K562 (cell line): ENCODE measurements around the gene ZNF502. TPM values are rescaled to one million over a fixed set of nuclear protein-coding genes. Genes with fewer than 3 reads are reported as not detected.

Source experiments
- CHCHD3 ChIP-seq: fragments of 250-450 bp; sonication (Bioruptor Pico); IDR thresholded peaks from 2 replicates; pipeline ENCODE4 v2.1.2; 2022; ENCODE audit warnings: mild to moderate bottlenecking
- E2F3 ChIP-seq: fragments of 250-450 bp; sonication (Bioruptor Pico); IDR thresholded peaks from 2 replicates; pipeline ENCODE4 v1.4.0; 2020; ENCODE audit warnings: mild to moderate bottlenecking
- NFIX ChIP-seq: fragments of 250-450 bp; sonication (Bioruptor Pico); IDR thresholded peaks from 2 replicates; pipeline ENCODE4 v1.4.0; 2020; ENCODE audit warnings: low read depth, mild to moderate bottlenecking, moderate library complexity
- NRF1 ChIP-seq, 2 experiments: fragments of 450-650 bp; IDR thresholded peaks in 1 of 2; conservative IDR thresholded peaks in 1 of 2; 2 replicates each; pipeline ENCODE4 v1.6.1; 2014; ENCODE audit warnings: mild to moderate bottlenecking in 2 of 2
- POLR2G ChIP-seq: fragments of 200-400 bp; formaldehyde crosslinking; IDR thresholded peaks from 2 replicates; pipeline ENCODE4 v1.6.1; 2017; ENCODE audit warnings: low read depth, mild to moderate bottlenecking, antibody characterized with exemption, low read length, moderate library complexity
- RBFOX2 ChIP-seq: fragments of 200-400 bp; formaldehyde crosslinking; IDR thresholded peaks from 2 replicates; pipeline ENCODE4 v1.6.1; 2017; ENCODE audit warnings: low read depth, mild to moderate bottlenecking, low read length, moderate library complexity
- RBM17 ChIP-seq: fragments of 200-400 bp; formaldehyde crosslinking; IDR thresholded peaks from 2 replicates; pipeline ENCODE4 v1.6.1; 2017; ENCODE audit warnings: low read depth, mild to moderate bottlenecking, low read length, borderline replicate concordance
- RBM25 ChIP-seq: fragments of 200-400 bp; formaldehyde crosslinking; IDR thresholded peaks from 2 replicates; pipeline ENCODE4 v1.6.1; 2018; ENCODE audit warnings: low read length, low read depth, moderate library complexity; ENCODE audit not compliant: severe bottlenecking
- RFX5 ChIP-seq: IDR thresholded peaks from 2 replicates; pipeline ENCODE4 v1.6.1; 2011; ENCODE audit warnings: low read depth, mild to moderate bottlenecking, improper control_type of control experiment, low read length
- RFX7 ChIP-seq: fragments of 250-450 bp; sonication (Bioruptor Pico); IDR thresholded peaks from 2 replicates; pipeline ENCODE4 v1.5.1; 2021; ENCODE audit warnings: mild to moderate bottlenecking
- RNF2 ChIP-seq: sonication (generic); IDR thresholded peaks from 2 replicates; pipeline ENCODE4 v1.6.1; 2016
- STAG1 ChIP-seq: sonication (generic); formaldehyde crosslinking; IDR thresholded peaks from 2 replicates; pipeline ENCODE4 v1.5.0; 2020; ENCODE audit warnings: missing genetic modification reagents, borderline replicate concordance
- TAF9B ChIP-seq: fragments of 450-650 bp; IDR thresholded peaks from 2 replicates; pipeline ENCODE4 v1.6.1; 2018; ENCODE audit warnings: mild to moderate bottlenecking; ENCODE audit not compliant: partially characterized antibody
- ZBED1 ChIP-seq: IDR thresholded peaks from 2 replicates; pipeline ENCODE4 v1.6.1; 2014
- ZZZ3 ChIP-seq: fragments of 450-650 bp; IDR thresholded peaks from 2 replicates; pipeline ENCODE4 v1.6.1; 2016; ENCODE audit warnings: antibody characterized with exemption, mild to moderate bottlenecking, moderate library complexity
- polyA plus RNA-seq, 8 experiments: library from polyadenylated mRNA; depleted of rRNA in 4 of 8; stranded (reverse) in 5 of 8; unstranded in 3 of 8; fragments of >200 nt; fragmentation: Nextera tagmentation in 2 of 8; fragmentation: Illumina TruSeq in 1 of 8; extraction: Ambion mirVana in 2 of 8; extraction: Trizol in 1 of 8; gene quantifications; 2 replicates each; pipeline versions ENCODE4 v1.2.1 to v1.2.3, GENCODE V29; 2011 to 2014; ENCODE audit warnings: inconsistent platforms in 1 of 8, missing spikeins in 1 of 8
- total RNA-seq, 7 experiments: library from RNA; depleted of rRNA in 6 of 7; stranded (reverse); fragments of >200 nt in 6 of 7; fragmentation: Illumina TruSeq in 2 of 7; extraction: Trizol in 2 of 7; gene quantifications; 2 replicates each; pipeline versions ENCODE4 v1.2.1 to v1.2.3, GENCODE V29; 2011 to 2021; ENCODE audit warnings: low replicate concordance in 1 of 7
- TF ChIP-seq, protein P1 (sequence below): sonication (generic); formaldehyde crosslinking; IDR thresholded peaks from 2 replicates; pipeline ENCODE4 v1.8.0; 2023; ENCODE audit warnings: missing genetic modification reagents, mild to moderate bottlenecking, borderline replicate concordance
- TF ChIP-seq, protein P2 (sequence below), 3 experiments: fragments of 200-800 bp in 1 of 3; fragments of 250-450 bp in 1 of 3; fragments of 450-650 bp in 1 of 3; sonication (Bioruptor Pico) in 1 of 3; sonication (Bioruptor generic) in 1 of 3; formaldehyde crosslinking in 1 of 3; IDR thresholded peaks; 2 replicates each; pipeline versions ENCODE4 v1.6.1 to v1.8.0; 2016 to 2022; ENCODE audit warnings: mild to moderate bottlenecking in 2 of 3, missing genetic modification characterization in 2 of 3, missing compliant biosample characterization in 1 of 3, moderate library complexity in 1 of 3
- TF ChIP-seq, protein P3 (sequence below): fragments of 450-650 bp; IDR thresholded peaks from 2 replicates; pipeline ENCODE4 v1.6.1; 2014; ENCODE audit warnings: low read depth, mild to moderate bottlenecking, moderate library complexity, borderline replicate concordance

The ZNF502 gene
- total and polyA plus RNA-seq, 9 of the 15 experiments (the other 6 are each of a cell fraction or from before 2014, with no cell fraction given) = 0.38 to 0.98 (median 0.67) TPM

DNA sequence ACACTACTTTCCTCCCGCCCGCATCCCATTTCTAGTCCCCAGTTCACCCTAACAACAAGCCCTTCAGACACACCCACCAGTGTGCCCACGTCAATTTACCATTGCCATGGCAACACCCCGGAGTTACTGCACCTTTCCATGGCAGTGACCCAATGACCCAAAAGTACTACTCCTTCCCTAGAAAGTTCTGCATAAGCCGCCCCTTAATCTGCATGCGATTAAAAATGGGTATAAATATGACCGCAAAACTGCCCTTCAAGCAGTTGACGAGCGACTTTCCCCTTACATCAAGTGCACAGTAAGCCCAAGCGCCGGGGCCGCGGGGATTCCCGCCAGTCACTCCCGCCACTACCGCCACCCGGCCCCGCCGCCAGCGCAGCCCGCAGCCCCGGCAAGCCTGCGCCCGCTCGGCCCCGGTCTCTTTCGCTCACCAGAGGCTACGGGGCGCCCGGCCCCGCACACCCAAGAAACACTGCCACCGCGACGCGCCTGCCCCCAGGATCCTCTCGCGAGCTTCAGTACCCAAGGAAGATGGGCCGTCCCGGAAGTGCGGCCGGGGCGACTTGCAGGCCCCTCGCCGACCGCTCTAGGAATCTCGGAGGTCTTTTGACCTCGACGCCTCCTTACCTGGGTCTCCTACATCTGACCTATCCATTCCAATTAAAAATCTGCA, 27.2 kb upstream of the ZNF502 start (continued):
- TF ChIP-seq, protein P1, sequence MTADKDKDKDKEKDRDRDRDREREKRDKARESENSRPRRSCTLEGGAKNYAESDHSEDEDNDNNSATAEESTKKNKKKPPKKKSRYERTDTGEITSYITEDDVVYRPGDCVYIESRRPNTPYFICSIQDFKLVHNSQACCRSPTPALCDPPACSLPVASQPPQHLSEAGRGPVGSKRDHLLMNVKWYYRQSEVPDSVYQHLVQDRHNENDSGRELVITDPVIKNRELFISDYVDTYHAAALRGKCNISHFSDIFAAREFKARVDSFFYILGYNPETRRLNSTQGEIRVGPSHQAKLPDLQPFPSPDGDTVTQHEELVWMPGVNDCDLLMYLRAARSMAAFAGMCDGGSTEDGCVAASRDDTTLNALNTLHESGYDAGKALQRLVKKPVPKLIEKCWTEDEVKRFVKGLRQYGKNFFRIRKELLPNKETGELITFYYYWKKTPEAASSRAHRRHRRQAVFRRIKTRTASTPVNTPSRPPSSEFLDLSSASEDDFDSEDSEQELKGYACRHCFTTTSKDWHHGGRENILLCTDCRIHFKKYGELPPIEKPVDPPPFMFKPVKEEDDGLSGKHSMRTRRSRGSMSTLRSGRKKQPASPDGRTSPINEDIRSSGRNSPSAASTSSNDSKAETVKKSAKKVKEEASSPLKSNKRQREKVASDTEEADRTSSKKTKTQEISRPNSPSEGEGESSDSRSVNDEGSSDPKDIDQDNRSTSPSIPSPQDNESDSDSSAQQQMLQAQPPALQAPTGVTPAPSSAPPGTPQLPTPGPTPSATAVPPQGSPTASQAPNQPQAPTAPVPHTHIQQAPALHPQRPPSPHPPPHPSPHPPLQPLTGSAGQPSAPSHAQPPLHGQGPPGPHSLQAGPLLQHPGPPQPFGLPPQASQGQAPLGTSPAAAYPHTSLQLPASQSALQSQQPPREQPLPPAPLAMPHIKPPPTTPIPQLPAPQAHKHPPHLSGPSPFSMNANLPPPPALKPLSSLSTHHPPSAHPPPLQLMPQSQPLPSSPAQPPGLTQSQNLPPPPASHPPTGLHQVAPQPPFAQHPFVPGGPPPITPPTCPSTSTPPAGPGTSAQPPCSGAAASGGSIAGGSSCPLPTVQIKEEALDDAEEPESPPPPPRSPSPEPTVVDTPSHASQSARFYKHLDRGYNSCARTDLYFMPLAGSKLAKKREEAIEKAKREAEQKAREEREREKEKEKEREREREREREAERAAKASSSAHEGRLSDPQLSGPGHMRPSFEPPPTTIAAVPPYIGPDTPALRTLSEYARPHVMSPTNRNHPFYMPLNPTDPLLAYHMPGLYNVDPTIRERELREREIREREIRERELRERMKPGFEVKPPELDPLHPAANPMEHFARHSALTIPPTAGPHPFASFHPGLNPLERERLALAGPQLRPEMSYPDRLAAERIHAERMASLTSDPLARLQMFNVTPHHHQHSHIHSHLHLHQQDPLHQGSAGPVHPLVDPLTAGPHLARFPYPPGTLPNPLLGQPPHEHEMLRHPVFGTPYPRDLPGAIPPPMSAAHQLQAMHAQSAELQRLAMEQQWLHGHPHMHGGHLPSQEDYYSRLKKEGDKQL (CRISPR knock-in tag) = no peak
- TF ChIP-seq NFIX (CRISPR knock-in tag) = no peak
- 0 out of 2 replicates have a peak, but pooled peaks have one; percentile 16 for TF ChIP-seq RNF2
- no peak for TF ChIP-seq CHCHD3 (CRISPR knock-in tag)
- no peak for TF ChIP-seq STAG1
- TF ChIP-seq RFX5 = no peak
- TF ChIP-seq RFX7 (CRISPR knock-in tag) = no peak
- TF ChIP-seq, protein P2, sequence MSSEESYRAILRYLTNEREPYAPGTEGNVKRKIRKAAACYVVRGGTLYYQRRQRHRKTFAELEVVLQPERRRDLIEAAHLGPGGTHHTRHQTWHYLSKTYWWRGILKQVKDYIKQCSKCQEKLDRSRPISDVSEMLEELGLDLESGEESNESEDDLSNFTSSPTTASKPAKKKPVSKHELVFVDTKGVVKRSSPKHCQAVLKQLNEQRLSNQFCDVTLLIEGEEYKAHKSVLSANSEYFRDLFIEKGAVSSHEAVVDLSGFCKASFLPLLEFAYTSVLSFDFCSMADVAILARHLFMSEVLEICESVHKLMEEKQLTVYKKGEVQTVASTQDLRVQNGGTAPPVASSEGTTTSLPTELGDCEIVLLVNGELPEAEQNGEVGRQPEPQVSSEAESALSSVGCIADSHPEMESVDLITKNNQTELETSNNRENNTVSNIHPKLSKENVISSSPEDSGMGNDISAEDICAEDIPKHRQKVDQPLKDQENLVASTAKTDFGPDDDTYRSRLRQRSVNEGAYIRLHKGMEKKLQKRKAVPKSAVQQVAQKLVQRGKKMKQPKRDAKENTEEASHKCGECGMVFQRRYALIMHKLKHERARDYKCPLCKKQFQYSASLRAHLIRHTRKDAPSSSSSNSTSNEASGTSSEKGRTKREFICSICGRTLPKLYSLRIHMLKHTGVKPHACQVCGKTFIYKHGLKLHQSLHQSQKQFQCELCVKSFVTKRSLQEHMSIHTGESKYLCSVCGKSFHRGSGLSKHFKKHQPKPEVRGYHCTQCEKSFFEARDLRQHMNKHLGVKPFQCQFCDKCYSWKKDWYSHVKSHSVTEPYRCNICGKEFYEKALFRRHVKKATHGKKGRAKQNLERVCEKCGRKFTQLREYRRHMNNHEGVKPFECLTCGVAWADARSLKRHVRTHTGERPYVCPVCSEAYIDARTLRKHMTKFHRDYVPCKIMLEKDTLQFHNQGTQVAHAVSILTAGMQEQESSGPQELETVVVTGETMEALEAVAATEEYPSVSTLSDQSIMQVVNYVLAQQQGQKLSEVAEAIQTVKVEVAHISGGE (CRISPR knock-in tag; IDR thresholded peaks at IDR 0.05) = 0 out of 6 replicates have a peak, but pooled peaks of 1 of the 3 experiments have one; percentile 23
- TF ChIP-seq TAF9B = no peak
- TF ChIP-seq POLR2G = peak; percentile 75
- no peak for TF ChIP-seq ZZZ3
- TF ChIP-seq, protein P3, sequence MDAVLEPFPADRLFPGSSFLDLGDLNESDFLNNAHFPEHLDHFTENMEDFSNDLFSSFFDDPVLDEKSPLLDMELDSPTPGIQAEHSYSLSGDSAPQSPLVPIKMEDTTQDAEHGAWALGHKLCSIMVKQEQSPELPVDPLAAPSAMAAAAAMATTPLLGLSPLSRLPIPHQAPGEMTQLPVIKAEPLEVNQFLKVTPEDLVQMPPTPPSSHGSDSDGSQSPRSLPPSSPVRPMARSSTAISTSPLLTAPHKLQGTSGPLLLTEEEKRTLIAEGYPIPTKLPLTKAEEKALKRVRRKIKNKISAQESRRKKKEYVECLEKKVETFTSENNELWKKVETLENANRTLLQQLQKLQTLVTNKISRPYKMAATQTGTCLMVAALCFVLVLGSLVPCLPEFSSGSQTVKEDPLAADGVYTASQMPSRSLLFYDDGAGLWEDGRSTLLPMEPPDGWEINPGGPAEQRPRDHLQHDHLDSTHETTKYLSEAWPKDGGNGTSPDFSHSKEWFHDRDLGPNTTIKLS = peak; percentile 60; the same call in 1 of the 2 replicates
- no peak for TF ChIP-seq ZBED1
- TF ChIP-seq NRF1 (conservative IDR thresholded peaks at IDR 0.05 in 1 of 2, IDR thresholded peaks at IDR 0.05 in 1 of 2) = peak in 1 of 2 experiments; percentile 34; a peak in 1 of 4 replicates
- 0 out of 2 replicates have a peak, but pooled peaks have one; percentile 19 for TF ChIP-seq E2F3
- peak; percentile 9 for TF ChIP-seq RBM25
- no peak for TF ChIP-seq RBM17
- TF ChIP-seq RBFOX2 = peak; percentile 72
